Measurements from ENCODE around the gene ANKMY1. TPM values are rescaled to one million over a fixed set of nuclear protein-coding genes. Genes with fewer than 3 reads are reported as not detected.
A peak's percentile ranks its signal among the peaks of the same experiment; 100 is the strongest.

ANKMY1 gene
- total RNA-seq, 4 donors from 2014 or later: 8.2 to 23.8 (median 17.1) TPM

DNA sequence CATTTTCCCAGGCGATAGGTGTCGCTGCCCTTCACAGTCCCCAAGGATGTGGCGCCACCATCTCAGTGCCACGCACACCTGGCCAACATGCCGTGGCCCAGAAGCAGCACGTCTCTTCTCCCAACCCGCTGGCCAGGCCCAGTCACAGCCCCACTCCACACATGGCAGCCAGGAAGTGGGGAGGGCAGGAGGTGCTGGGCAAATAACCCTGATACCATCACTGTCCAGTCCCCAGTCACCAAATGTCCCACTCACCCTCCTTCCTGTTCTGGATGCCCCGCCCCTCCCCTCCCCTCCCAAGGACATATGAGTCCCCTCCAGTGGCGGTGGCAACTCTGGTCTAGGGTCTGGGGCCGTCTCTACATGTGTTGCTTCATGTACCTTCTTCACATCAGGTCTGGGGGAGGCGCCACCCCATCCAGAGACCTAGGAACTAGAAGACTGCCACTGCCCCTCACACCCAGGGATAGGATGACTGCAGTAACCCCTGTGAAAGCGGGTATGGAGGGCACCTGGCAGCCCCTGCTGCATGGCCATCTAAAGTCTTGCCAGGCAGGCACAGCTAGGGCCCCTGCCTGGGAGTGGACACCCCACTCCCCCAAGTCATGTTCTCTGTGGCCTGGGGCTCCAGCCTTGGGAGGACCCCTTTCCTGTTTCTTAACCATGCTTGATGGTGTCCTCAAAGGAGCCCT, 21.4 kb upstream of the ANKMY1 start:
- no peak for TF ChIP-seq POLR2A (IDR thresholded peaks at IDR 0.05)
- TF ChIP-seq, protein P1, sequence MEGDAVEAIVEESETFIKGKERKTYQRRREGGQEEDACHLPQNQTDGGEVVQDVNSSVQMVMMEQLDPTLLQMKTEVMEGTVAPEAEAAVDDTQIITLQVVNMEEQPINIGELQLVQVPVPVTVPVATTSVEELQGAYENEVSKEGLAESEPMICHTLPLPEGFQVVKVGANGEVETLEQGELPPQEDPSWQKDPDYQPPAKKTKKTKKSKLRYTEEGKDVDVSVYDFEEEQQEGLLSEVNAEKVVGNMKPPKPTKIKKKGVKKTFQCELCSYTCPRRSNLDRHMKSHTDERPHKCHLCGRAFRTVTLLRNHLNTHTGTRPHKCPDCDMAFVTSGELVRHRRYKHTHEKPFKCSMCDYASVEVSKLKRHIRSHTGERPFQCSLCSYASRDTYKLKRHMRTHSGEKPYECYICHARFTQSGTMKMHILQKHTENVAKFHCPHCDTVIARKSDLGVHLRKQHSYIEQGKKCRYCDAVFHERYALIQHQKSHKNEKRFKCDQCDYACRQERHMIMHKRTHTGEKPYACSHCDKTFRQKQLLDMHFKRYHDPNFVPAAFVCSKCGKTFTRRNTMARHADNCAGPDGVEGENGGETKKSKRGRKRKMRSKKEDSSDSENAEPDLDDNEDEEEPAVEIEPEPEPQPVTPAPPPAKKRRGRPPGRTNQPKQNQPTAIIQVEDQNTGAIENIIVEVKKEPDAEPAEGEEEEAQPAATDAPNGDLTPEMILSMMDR (IDR thresholded peaks at IDR 0.05): no peak

GRCh38 chr2:240578488-240578887, 20.7 kb upstream of the ANKMY1 start:
- WGBS, 2 donors: 96 to 100% methylated on average over 5 of the region's 8 CpGs
- Histone ChIP-seq H3K9me3 (no peaks in the 10 kb centered on the region), H3K4me1 (peaks cover 27 to 82% (median 28%) of the 10 kb centered on the region in 3 donors), H3K36me3 (peaks cover 30 to 68% (median 32%) of the 10 kb centered on the region in 3 donors), H3K27ac (peak overlapping the region in 2 of 4 donors; percentile 87 to 88), H3K27me3 (no peaks in the 10 kb centered on the region), H3K4me3 (no peak overlapping the region)
- DNase-seq: no peak
- intact Hi-C loops (cut with DNase I): no loop called here
- TF ChIP-seq, protein P1 (IDR thresholded peaks at IDR 0.05): no peak
- TF ChIP-seq POLR2A (IDR thresholded peaks at IDR 0.05): no peak

More for the DNA sequence above, 21.4 kb upstream of the ANKMY1 start:
- DNase-seq: no peak
- peak overlapping the region; percentile 75 to 88 (median 84) for H3K27ac ChIP-seq
- H3K36me3 ChIP-seq: peaks cover 29 to 61% (median 32%) of the 10 kb centered on the region in 3 donors
- H3K4me1 ChIP-seq: peaks cover 28 to 82% (median 30%) of the 10 kb centered on the region in 3 donors
- H3K27me3 ChIP-seq: no peaks in the 10 kb centered on the region
- H3K9me3 ChIP-seq: no peaks in the 10 kb centered on the region
- intact Hi-C loops (cut with DNase I): no loop called here
- 81 to 100% methylated on average over 2 of the region's 12 CpGs for WGBS, 2 donors
- H3K4me3 ChIP-seq: peak overlapping the region in 1 of 4 donors; percentile 28

DNA sequence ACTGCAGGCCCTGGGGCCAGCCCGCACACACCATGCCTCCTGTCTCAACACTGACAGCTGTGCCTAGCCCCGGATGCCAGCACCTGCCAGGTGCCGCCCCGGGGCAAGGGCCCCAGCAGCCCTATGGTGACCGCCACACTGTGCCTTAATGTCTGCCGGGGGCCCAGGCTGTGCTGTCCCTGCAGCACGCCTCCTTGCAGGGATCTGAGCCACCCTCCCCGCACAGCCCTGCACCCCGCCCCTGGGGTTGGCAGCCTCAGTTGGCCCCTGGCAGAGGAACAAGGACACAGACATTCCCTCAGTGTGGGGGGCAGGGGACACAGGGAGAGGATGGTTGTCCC, 20.3 kb upstream of the ANKMY1 start:
- WGBS, 2 donors: no CpG with 5 or more reads among the region's 9 CpGs
- Histone ChIP-seq H3K4me1 (peaks cover 27 to 81% (median 28%) of the 10 kb centered on the region in 3 donors), H3K27me3 (no peaks in the 10 kb centered on the region), H3K27ac (peak overlapping the region in 2 of 4 donors; percentile 87 to 88), H3K9me3 (no peaks in the 10 kb centered on the region), H3K4me3 (no peak overlapping the region), H3K36me3 (peaks cover 30 to 73% (median 32%) of the 10 kb centered on the region in 3 donors)
- DNase-seq: no peak
- no peak for TF ChIP-seq POLR2A (IDR thresholded peaks at IDR 0.05)
- TF ChIP-seq, protein P1 (IDR thresholded peaks at IDR 0.05): no peak
- intact Hi-C loops (cut with DNase I): no loop called here

DNA sequence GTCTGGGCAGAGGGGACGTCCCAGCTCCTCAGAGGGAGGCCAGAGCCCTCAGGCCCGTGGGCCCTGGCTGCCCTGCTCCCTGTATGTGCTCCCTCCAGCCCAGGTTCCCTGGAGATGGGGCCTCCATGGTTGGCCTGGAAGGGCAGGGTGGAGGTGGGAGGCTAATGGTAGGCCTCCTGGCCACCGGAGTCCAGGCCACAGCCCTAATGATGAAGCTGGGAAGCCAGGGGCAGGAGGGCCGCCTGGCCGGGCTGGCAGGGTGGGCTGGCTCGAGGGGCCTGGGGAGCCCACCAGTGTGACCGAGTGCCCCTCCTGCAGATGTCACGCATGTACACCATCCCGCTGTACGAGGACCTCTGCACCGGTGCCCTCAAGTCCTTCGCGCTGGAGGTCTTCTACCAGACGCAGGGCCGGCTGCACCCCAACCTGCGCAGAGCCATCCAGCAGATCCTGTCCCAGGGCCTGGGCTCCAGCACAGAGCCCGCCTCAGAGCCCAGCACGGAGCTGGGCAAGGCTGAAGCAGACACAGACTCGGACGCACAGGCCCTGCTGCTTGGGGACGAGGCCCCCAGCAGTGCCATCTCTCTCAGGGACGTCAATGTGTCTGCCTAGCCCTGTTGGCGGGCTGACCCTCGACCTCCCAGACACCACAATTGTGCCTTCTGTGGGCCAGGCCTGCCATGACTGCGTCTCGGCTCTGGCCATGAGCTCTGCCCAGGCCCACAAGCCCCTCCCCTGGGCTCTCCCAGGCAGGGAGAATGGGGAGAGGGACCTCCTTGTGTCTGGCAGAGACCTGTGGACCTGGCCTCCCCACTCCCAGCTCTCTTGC, 19.7 kb upstream of the ANKMY1 start:
- DNase-seq: no peak
- peaks cover 27 to 75% (median 28%) of the 10 kb centered on the region in 3 donors for H3K4me1 ChIP-seq
- H3K9me3 ChIP-seq: no peaks in the 10 kb centered on the region
- H3K4me3 ChIP-seq: no peak overlapping the region
- no peaks in the 10 kb centered on the region for H3K27me3 ChIP-seq
- WGBS, 2 donors: 84% methylated on average over 6 of the region's 26 CpGs; no CpG with 5 or more reads in 1 of the 2 donors
- peaks cover 31 to 78% (median 32%) of the 10 kb centered on the region in 3 donors for H3K36me3 ChIP-seq
- TF ChIP-seq POLR2A (IDR thresholded peaks at IDR 0.05): no peak
- TF ChIP-seq, protein P1 (IDR thresholded peaks at IDR 0.05): no peak
- H3K27ac ChIP-seq: peak overlapping the region in 1 of 4 donors; percentile 88
- intact Hi-C loops (cut with DNase I): no loop called here
